Body of pancreas (tissue), 4 donors: Measurements from ENCODE around the gene LIPN. TPM values are rescaled to one million over a fixed set of nuclear protein-coding genes. Genes with fewer than 3 reads are reported as not detected.
"Not testable (repeated sequence)": the region's sequence is repeated elsewhere in the genome, so short reads cannot be mapped to it uniquely, and the experiment has no call there.

Experiments
- ATAC-seq: fragments of 150-250 bp; one replicate; pipeline ENCODE4 v1.9.1; 2016
- DNase-seq, 4 donors: peaks; one replicate each; pipeline ENCODE4 v3.0.0-alpha.2; 2019
- H3K27ac ChIP-seq, 4 donors: fragments of 200-600 bp; sonication (generic); 1 replicate in 3 of 4; 2 replicates in 1 of 4; pipeline versions ENCODE4 v1.5.1 to v1.6.1; 2016 to 2019; ENCODE audit warnings: mild to moderate bottlenecking in 1 of 4, mixed read lengths in 1 of 4, moderate library complexity in 1 of 4
- H3K27me3 ChIP-seq, 2 donors: fragments of 200-600 bp; sonication (generic); one replicate each; pipeline ENCODE4 v1.6.0; 2016; ENCODE audit warnings: mild to moderate bottlenecking in 1 of 2
- H3K36me3 ChIP-seq, 2 donors: fragments of 200-600 bp; sonication (generic); replicated peaks in 1 of 2; 2 replicates each; pipeline ENCODE4 v1.5.1; 2016; ENCODE audit warnings: low read depth in 2 of 2; ENCODE audit not compliant: insufficient read depth in 1 of 2
- H3K4me1 ChIP-seq: fragments of 200-600 bp; sonication (generic); one replicate; pipeline ENCODE4 v1.6.0; 2016
- H3K4me3 ChIP-seq, 2 donors: fragments of 200-600 bp; sonication (generic); 1 replicate in 1 of 2; 2 replicates in 1 of 2; pipeline ENCODE4 v1.5.1; 2016 to 2019
- H3K9me3 ChIP-seq, 3 donors: fragments of 200-600 bp; sonication (generic); 1 replicate in 2 of 3; 2 replicates in 1 of 3; pipeline ENCODE4 v1.5.1; 2016
- CTCF ChIP-seq, 7 experiments: fragments of 450-650 bp in 4 of 7; fragments of 200-600 bp in 3 of 7; sonication (generic) in 3 of 7; IDR thresholded peaks; one replicate each; pipeline ENCODE4 v1.5.1; 2016 to 2019; ENCODE audit warnings: antibody characterized with exemption in 7 of 7
- POLR2A ChIP-seq, 3 donors: fragments of 450-650 bp; IDR thresholded peaks; one replicate each; pipeline ENCODE4 v1.6.1; 2016; ENCODE audit warnings: antibody characterized with exemption in 3 of 3, mild to moderate bottlenecking in 2 of 3
- WGBS, 2 donors: methylation state at CpG; one replicate each; pipeline ENCODE4 v1.1.5; 2017; 5-methylcytosine and 5-hydroxymethylcytosine counted together
- intact Hi-C: fragments of 100-400 bp; cut with DNase I; formaldehyde crosslinking; loops from one replicate; pipeline ENCODE4 v1.15.1; 2023
- total RNA-seq, 2 donors: library from RNA; depleted of rRNA; stranded (reverse); fragments of >200 nt; gene quantifications; one replicate each; pipeline ENCODE4 v1.1.0, GENCODE V29; 2016

Gene LIPN
- total RNA-seq, 2 donors from 2014 or later = not detected

GRCh38 chr10:88730864-88731263, 29.0 kb upstream of the LIPN start:
- intact Hi-C loops = no loop called here
- Histone ChIP-seq H3K4me3 (no peak overlapping the region), H3K27ac (no peak overlapping the region), H3K36me3 (no peaks in the 10 kb centered on the region), H3K4me1 (no peaks in the 10 kb centered on the region), H3K27me3 (no peaks in the 10 kb centered on the region), H3K9me3 (no peaks in the 10 kb centered on the region)
- ATAC-seq (no peak), DNase-seq (no peak)
- WGBS, 2 donors = 59 to 82% methylated on average over 4 of the region's 4 CpGs
- TF ChIP-seq POLR2A (IDR thresholded peaks at IDR 0.05) (no peak), CTCF (IDR thresholded peaks at IDR 0.05) (no peak)

DNA sequence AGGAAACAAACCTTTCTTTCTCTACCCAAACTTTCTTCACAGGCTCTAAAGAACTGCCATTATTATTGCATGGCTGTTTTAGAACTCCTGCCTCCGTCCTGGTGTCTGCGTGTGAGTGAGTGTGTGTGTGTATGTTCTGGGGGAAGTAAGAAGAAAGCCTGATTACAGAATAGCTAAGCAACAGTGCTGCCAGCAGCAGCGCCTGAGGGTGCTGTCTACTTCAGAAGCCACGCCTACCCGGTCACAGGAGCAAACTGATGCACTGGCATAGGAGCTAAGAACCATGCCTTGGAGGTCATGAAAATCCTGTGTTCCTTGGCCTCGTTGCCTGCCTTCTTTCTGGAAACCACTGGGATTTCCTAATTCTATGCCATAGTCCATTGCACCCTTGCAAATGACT, 28.5 kb upstream of the LIPN start:
- ATAC-seq (no peak), DNase-seq (peak in 3 of 4 donors; percentile 28 to 36 (median 33))
- H3K9me3 ChIP-seq = no peaks in the 10 kb centered on the region
- TF ChIP-seq POLR2A (IDR thresholded peaks at IDR 0.05) (no peak), CTCF (IDR thresholded peaks at IDR 0.05) (no peak)
- intact Hi-C loops = no loop called here
- H3K4me1 ChIP-seq = no peaks in the 10 kb centered on the region
- H3K27ac ChIP-seq = no peak overlapping the region
- WGBS, 2 donors = 50 to 73% methylated on average over 6 of the region's 6 CpGs
- no peaks in the 10 kb centered on the region for H3K36me3 ChIP-seq
- no peaks in the 10 kb centered on the region for H3K27me3 ChIP-seq
- no peak overlapping the region for H3K4me3 ChIP-seq

GRCh38 chr10:88733215-88733614, 26.6 kb upstream of the LIPN start:
- H3K36me3 ChIP-seq = no peaks in the 10 kb centered on the region
- no peak for TF ChIP-seq POLR2A (IDR thresholded peaks at IDR 0.05)
- no peak for TF ChIP-seq CTCF (IDR thresholded peaks at IDR 0.05)
- no peaks in the 10 kb centered on the region for H3K4me1 ChIP-seq
- 80 to 85% methylated on average over 2 of the region's 2 CpGs for WGBS, 2 donors
- no peak for ATAC-seq
- H3K27ac ChIP-seq = no peak overlapping the region
- H3K9me3 ChIP-seq = no peaks in the 10 kb centered on the region
- DNase-seq = no peak
- intact Hi-C loops = no loop called here
- no peaks in the 10 kb centered on the region for H3K27me3 ChIP-seq
- H3K4me3 ChIP-seq = no peak overlapping the region

DNA sequence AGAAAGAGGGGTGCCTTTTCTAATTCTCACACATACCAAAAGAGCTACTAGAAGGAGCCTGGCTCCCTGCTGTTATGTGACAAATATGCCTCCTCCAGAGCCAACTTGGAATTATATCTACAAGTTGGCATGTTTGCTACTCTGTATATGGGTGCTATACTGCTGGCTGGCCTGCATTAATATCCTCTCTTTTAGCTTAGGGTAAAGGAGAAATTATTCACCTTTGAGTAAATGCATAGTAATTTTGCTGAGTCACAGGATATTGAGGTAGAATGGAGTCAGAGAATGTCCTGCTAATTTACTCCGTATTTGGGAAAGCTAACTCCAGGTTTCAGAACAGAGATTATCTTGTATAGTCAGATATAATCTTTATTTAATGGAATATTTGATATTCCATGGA, 24.2 kb upstream of the LIPN start:
- Histone ChIP-seq H3K9me3 (no peaks in the 10 kb centered on the region), H3K4me3 (no peak overlapping the region), H3K4me1 (no peaks in the 10 kb centered on the region), H3K36me3 (no peaks in the 10 kb centered on the region), H3K27me3 (no peaks in the 10 kb centered on the region), H3K27ac (no peak overlapping the region)
- 53 to 76% methylated on average over 1 of the region's 1 CpG for WGBS, 2 donors
- ATAC-seq (no peak), DNase-seq (no peak)
- no peak for TF ChIP-seq CTCF (IDR thresholded peaks at IDR 0.05)
- no peak for TF ChIP-seq POLR2A (IDR thresholded peaks at IDR 0.05)
- intact Hi-C loops = no loop called here

- H3K36me3 ChIP-seq, ATAC-seq, H3K27me3 ChIP-seq, H3K9me3 ChIP-seq, H3K4me3 ChIP-seq, H3K4me1 ChIP-seq, H3K27ac ChIP-seq, intact Hi-C loops, DNase-seq: not testable (repeated sequence)
- 36 to 57% methylated on average over 5 of the region's 5 CpGs for WGBS, 2 donors
These were observed 17.9 kb upstream of the LIPN start for GRCh38 chr10:88741921-88742320.
